ENCODE results near the gene CACNA1H. TPM values are rescaled to one million over a fixed set of nuclear protein-coding genes. Genes with fewer than 3 reads are reported as not detected.
A peak's percentile ranks its signal among the peaks of the same experiment; 100 is the strongest.
"Not testable (repeated sequence)": the region's sequence is repeated elsewhere in the genome, so short reads cannot be mapped to it uniquely, and the experiment has no call there.

Gene CACNA1H
- total and polyA plus RNA-seq, 2 experiments from 2014 or later, result 0.11 TPM; not detected in 1

- H3K9me2 ChIP-seq (ENCODE audit: insufficient read depth), result no peaks in the 10 kb centered on the region
- H3K79me2 ChIP-seq (ENCODE audit: insufficient read depth), result no peaks in the 10 kb centered on the region
- in situ Hi-C loops (cut with MboI), result no loop called here
- no peaks in the 10 kb centered on the region for H3K36me3 ChIP-seq (ENCODE audit: low read depth)
- H2AFZ ChIP-seq, result no peak overlapping the region
- H3K4me1 ChIP-seq (ENCODE audit: insufficient read depth), result no peaks in the 10 kb centered on the region
- H3K4me3 ChIP-seq, result no peak overlapping the region
- no peak overlapping the region for H3K4me2 ChIP-seq (ENCODE audit: unreplicated experiment)
- WGBS, 2 experiments (ENCODE audit: low coverage in 1 of 2, low lambda C conversion rate in 2 of 2, missing lambda C conversion rate in 2 of 2), result 31 to 36% methylated on average over 35 to 44 of the region's 45 CpGs
- DNase-seq, result peak; percentile 72
- H3F3A ChIP-seq (ENCODE audit: insufficient read depth), result no peaks in the 10 kb centered on the region
- TF ChIP-seq EZH2 (IDR thresholded peaks at IDR 0.05; ENCODE audit: insufficient read depth, poor library complexity, severe bottlenecking) (no peak), EZH2phosphoT487 (IDR thresholded peaks at IDR 0.05; ENCODE audit: insufficient read depth, low read depth) (no peak)
- no peak overlapping the region for H3K9ac ChIP-seq
- H3K9me3 ChIP-seq (ENCODE audit: low read depth), result no peaks in the 10 kb centered on the region
- H4K20me1 ChIP-seq (ENCODE audit: insufficient read depth), result no peaks in the 10 kb centered on the region
- no peaks in the 10 kb centered on the region for H3K27me3 ChIP-seq (replicated peaks; ENCODE audit: insufficient read depth)
- no peak overlapping the region for H3K27ac ChIP-seq
These were observed 30.3 kb downstream of the CACNA1H start for GRCh38 chr16:1182950-1183907.

- no peak overlapping the region for H3K4me2 ChIP-seq (ENCODE audit: unreplicated experiment)
- H3K27me3 ChIP-seq (replicated peaks; ENCODE audit: insufficient read depth), result no peaks in the 10 kb centered on the region
- H3K36me3 ChIP-seq (ENCODE audit: low read depth), result no peaks in the 10 kb centered on the region
- 81 to 83% methylated on average over 26 of the region's 26 CpGs for WGBS, 2 experiments (ENCODE audit: low coverage in 1 of 2, low lambda C conversion rate in 2 of 2, missing lambda C conversion rate in 2 of 2)
- TF ChIP-seq EZH2 (IDR thresholded peaks at IDR 0.05; ENCODE audit: insufficient read depth, poor library complexity, severe bottlenecking), result no peak
- TF ChIP-seq EZH2phosphoT487 (IDR thresholded peaks at IDR 0.05; ENCODE audit: insufficient read depth, low read depth), result no peak
- no peaks in the 10 kb centered on the region for H3F3A ChIP-seq (ENCODE audit: insufficient read depth)
- no peak overlapping the region for H3K4me3 ChIP-seq
- in situ Hi-C loops (cut with MboI), result no loop called here
- no peak for DNase-seq
- no peaks in the 10 kb centered on the region for H3K9me3 ChIP-seq (ENCODE audit: low read depth)
- H3K27ac ChIP-seq, result no peak overlapping the region
- no peaks in the 10 kb centered on the region for H3K79me2 ChIP-seq (ENCODE audit: insufficient read depth)
- no peak overlapping the region for H2AFZ ChIP-seq
- no peaks in the 10 kb centered on the region for H3K4me1 ChIP-seq (ENCODE audit: insufficient read depth)
- H3K9me2 ChIP-seq (ENCODE audit: insufficient read depth), result no peaks in the 10 kb centered on the region
- H3K9ac ChIP-seq, result no peak overlapping the region
- H4K20me1 ChIP-seq (ENCODE audit: insufficient read depth), result no peaks in the 10 kb centered on the region
These were observed 31.4 kb downstream of the CACNA1H start for GRCh38 chr16:1184156-1184868.

GRCh38 chr16:1184980-1185379, 32.1 kb downstream of the CACNA1H start:
- Histone ChIP-seq H4K20me1 (ENCODE audit: insufficient read depth) (no peaks in the 10 kb centered on the region), H3K4me2 (ENCODE audit: unreplicated experiment) (no peak overlapping the region), H3K27me3 (replicated peaks; ENCODE audit: insufficient read depth) (no peaks in the 10 kb centered on the region), H3K9ac (no peak overlapping the region), H3K4me3 (no peak overlapping the region), H3K9me3 (ENCODE audit: low read depth) (no peaks in the 10 kb centered on the region), H3K27ac (no peak overlapping the region), H3K4me1 (ENCODE audit: insufficient read depth) (no peaks in the 10 kb centered on the region), H2AFZ (no peak overlapping the region), H3K9me2 (ENCODE audit: insufficient read depth) (no peaks in the 10 kb centered on the region), H3K36me3 (ENCODE audit: low read depth) (no peaks in the 10 kb centered on the region), H3F3A (ENCODE audit: insufficient read depth) (no peaks in the 10 kb centered on the region), H3K79me2 (ENCODE audit: insufficient read depth) (no peaks in the 10 kb centered on the region)
- no peak for DNase-seq
- in situ Hi-C loops (cut with MboI), result no loop called here
- TF ChIP-seq EZH2phosphoT487 (IDR thresholded peaks at IDR 0.05; ENCODE audit: insufficient read depth, low read depth), result no peak
- TF ChIP-seq EZH2 (IDR thresholded peaks at IDR 0.05; ENCODE audit: insufficient read depth, poor library complexity, severe bottlenecking), result no peak
- WGBS, 2 experiments (ENCODE audit: low coverage in 1 of 2, low lambda C conversion rate in 2 of 2, missing lambda C conversion rate in 2 of 2), result 83 to 87% methylated on average over 18 of the region's 18 CpGs

GRCh38 chr16:1185460-1186207, 32.7 kb downstream of the CACNA1H start:
- H3K9ac ChIP-seq; H3K9me3 ChIP-seq (ENCODE audit: low read depth); H4K20me1 ChIP-seq (ENCODE audit: insufficient read depth); H3K79me2 ChIP-seq (ENCODE audit: insufficient read depth); H3K36me3 ChIP-seq (ENCODE audit: low read depth); H3K27ac ChIP-seq; H3F3A ChIP-seq (ENCODE audit: insufficient read depth); H3K27me3 ChIP-seq (replicated peaks; ENCODE audit: insufficient read depth); H3K4me3 ChIP-seq; H3K9me2 ChIP-seq (ENCODE audit: insufficient read depth); H2AFZ ChIP-seq; in situ Hi-C loops (cut with MboI); DNase-seq; H3K4me1 ChIP-seq (ENCODE audit: insufficient read depth); H3K4me2 ChIP-seq (ENCODE audit: unreplicated experiment): not testable (repeated sequence)
- WGBS, 2 experiments (ENCODE audit: low coverage in 1 of 2, low lambda C conversion rate in 2 of 2, missing lambda C conversion rate in 2 of 2), result 90 to 95% methylated on average over 6 to 86 of the region's 86 CpGs

Measured in GM23248 (cell line).